HG02840 (cell line): ENCODE data around the gene GRHL1.

ENCODE experiments used
- ATAC-seq: cut with Tn5 transposase; IDR thresholded peaks from one replicate; pipeline ENCODE4 v1.9.1; 2021; ENCODE audit warnings: mild to moderate bottlenecking, moderate library complexity, moderate number of reproducible peaks; ENCODE audit not compliant: unreplicated experiment, low FRiP score

Gene GRHL1

GRCh38 chr2:9948721-9949120 is 2.8 kb upstream of the GRHL1 start:
- no peak for ATAC-seq

- ATAC-seq = no peak
Observed at GRCh38 chr2:9949239-9949991, 2.1 kb upstream of the GRHL1 start.

- ATAC-seq = no peak
Observed at GRCh38 chr2:9949992-9950520, 1.4 kb upstream of the GRHL1 start.

GRCh38 chr2:9950521-9951271 is 797 bp upstream of the GRHL1 start:
- ATAC-seq = no peak

- no peak for ATAC-seq
Observed at GRCh38 chr2:9951272-9951521, 296 bp upstream of the GRHL1 start.

GRCh38 chr2:9952286-9952737 is 819 bp downstream of the GRHL1 start:
- no peak for ATAC-seq

GRCh38 chr2:9952856-9953503 is 1.5 kb downstream of the GRHL1 start:
- no peak for ATAC-seq

- no peak for ATAC-seq
Observed at GRCh38 chr2:9954136-9954535, 2.6 kb downstream of the GRHL1 start.

- ATAC-seq = no peak
Observed at GRCh38 chr2:9958057-9958456, 6.6 kb downstream of the GRHL1 start.

GRCh38 chr2:9959262-9959661 is 7.8 kb downstream of the GRHL1 start:
- no peak for ATAC-seq

- ATAC-seq = no peak
Observed at GRCh38 chr2:9961013-9961412, 9.5 kb downstream of the GRHL1 start.

GRCh38 chr2:9964334-9964980 is 13.0 kb downstream of the GRHL1 start:
- ATAC-seq = no peak

GRCh38 chr2:9965119-9965822 is 13.8 kb downstream of the GRHL1 start:
- no peak for ATAC-seq

GRCh38 chr2:9966491-9967022 is 15.1 kb downstream of the GRHL1 start:
- no peak for ATAC-seq

- ATAC-seq = no peak
Observed at GRCh38 chr2:9967053-9967775, 15.7 kb downstream of the GRHL1 start.

- ATAC-seq = no peak
Observed at GRCh38 chr2:9968553-9969497, 17.3 kb downstream of the GRHL1 start.

GRCh38 chr2:9970200-9971044 is 18.9 kb downstream of the GRHL1 start:
- ATAC-seq = no peak
